ENCODE measurements around the gene GABPB2.

Gene GABPB2

GRCh38 chr1:151065089-151065645 is 5.4 kb upstream of the GABPB2 start:
- no peak for TF ChIP-seq CTCF (IDR thresholded peaks at IDR 0.05; ENCODE audit: low read length)
- TF ChIP-seq EZH2phosphoT487 (IDR thresholded peaks at IDR 0.05; ENCODE audit: low read length): no peak
- no peak for TF ChIP-seq EZH2 (optimal IDR thresholded peaks at IDR 0.05; ENCODE audit: low read depth, low read length)
- no peaks in the 10 kb centered on the region for H3K9me3 ChIP-seq (replicated peaks; ENCODE audit: insufficient read depth, low read length)
- no peaks in the 10 kb centered on the region for H3K9me2 ChIP-seq (replicated peaks; ENCODE audit: insufficient read depth, low read length)
- no peaks in the 10 kb centered on the region for H4K20me1 ChIP-seq (ENCODE audit: insufficient read depth, low read length)
- H3K4me2 ChIP-seq (ENCODE audit: low read depth, low read length): no peak overlapping the region
- DNase-seq: no peak
- peaks cover 3% of the 10 kb centered on the region; the same call in 1 of the 2 replicates for H3K4me1 ChIP-seq (ENCODE audit: low read length)
- H3K9ac ChIP-seq (ENCODE audit: low read length): no peak overlapping the region
- no peaks in the 10 kb centered on the region for H3K27me3 ChIP-seq (replicated peaks; ENCODE audit: insufficient read depth, low read length)
- no peaks in the 10 kb centered on the region for H3K36me3 ChIP-seq (replicated peaks; ENCODE audit: insufficient read depth, low read length)
- no peak overlapping the region for H3K4me3 ChIP-seq (ENCODE audit: low read length)
- no peak overlapping the region for H2AFZ ChIP-seq (ENCODE audit: low read length)
- no peak overlapping the region for H3K27ac ChIP-seq (ENCODE audit: low read length)
- H3F3A ChIP-seq (ENCODE audit: insufficient read depth, low read length): peaks cover 12% of the 10 kb centered on the region
- 0 out of 2 replicates have a peak, but pooled peaks cover 5% of the 10 kb centered on the region for H3K79me2 ChIP-seq (ENCODE audit: low read length)

DNA sequence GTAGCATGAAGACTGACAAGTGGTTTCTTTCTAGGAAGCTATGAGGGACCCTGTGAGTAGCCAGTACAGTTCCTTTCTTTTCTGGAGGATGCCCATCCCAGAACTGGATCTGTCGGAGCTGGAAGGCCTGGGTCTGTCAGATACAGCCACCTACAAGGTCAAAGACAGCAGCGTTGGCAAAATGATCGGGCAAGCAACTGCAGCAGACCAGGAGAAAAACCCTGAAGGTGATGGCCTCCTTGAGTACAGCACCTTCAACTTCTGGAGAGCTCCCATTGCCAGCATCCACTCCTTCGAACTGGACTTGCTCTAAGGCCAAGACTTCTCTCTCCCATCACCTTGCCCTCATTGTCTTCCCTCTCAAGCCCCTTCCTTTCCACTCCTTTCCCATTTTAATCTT is 3.4 kb upstream of the GABPB2 start:
- no peaks in the 10 kb centered on the region for H3K27me3 ChIP-seq (replicated peaks; ENCODE audit: insufficient read depth, low read length)
- DNase-seq: no peak
- no peaks in the 10 kb centered on the region for H4K20me1 ChIP-seq (ENCODE audit: insufficient read depth, low read length)
- no peak overlapping the region for H3K9ac ChIP-seq (ENCODE audit: low read length)
- no peaks in the 10 kb centered on the region for H3K36me3 ChIP-seq (replicated peaks; ENCODE audit: insufficient read depth, low read length)
- H3K9me3 ChIP-seq (replicated peaks; ENCODE audit: insufficient read depth, low read length): no peaks in the 10 kb centered on the region
- no peak overlapping the region for H2AFZ ChIP-seq (ENCODE audit: low read length)
- H3K9me2 ChIP-seq (replicated peaks; ENCODE audit: insufficient read depth, low read length): no peaks in the 10 kb centered on the region
- no peak overlapping the region for H3K4me2 ChIP-seq (ENCODE audit: low read depth, low read length)
- peaks cover 11% of the 10 kb centered on the region; the same call in 1 of the 2 replicates for H3K79me2 ChIP-seq (ENCODE audit: low read length)
- peaks cover 19% of the 10 kb centered on the region for H3F3A ChIP-seq (ENCODE audit: insufficient read depth, low read length)
- no peak overlapping the region for H3K4me3 ChIP-seq (ENCODE audit: low read length)
- H3K27ac ChIP-seq (ENCODE audit: low read length): no peak overlapping the region
- TF ChIP-seq EZH2phosphoT487 (IDR thresholded peaks at IDR 0.05; ENCODE audit: low read length) (no peak), EZH2 (optimal IDR thresholded peaks at IDR 0.05; ENCODE audit: low read depth, low read length) (no peak), CTCF (IDR thresholded peaks at IDR 0.05; ENCODE audit: low read length) (no peak)
- 0 out of 2 replicates have a peak, but pooled peaks cover 3% of the 10 kb centered on the region for H3K4me1 ChIP-seq (ENCODE audit: low read length)

GRCh38 chr1:151069103-151069486 is 1.5 kb upstream of the GABPB2 start:
- H3K27me3 ChIP-seq (replicated peaks; ENCODE audit: insufficient read depth, low read length): no peaks in the 10 kb centered on the region
- H3K79me2 ChIP-seq (ENCODE audit: low read length): peaks cover 11% of the 10 kb centered on the region; the same call in 1 of the 2 replicates
- TF ChIP-seq CTCF (IDR thresholded peaks at IDR 0.05; ENCODE audit: low read length) (no peak), EZH2 (optimal IDR thresholded peaks at IDR 0.05; ENCODE audit: low read depth, low read length) (no peak), EZH2phosphoT487 (IDR thresholded peaks at IDR 0.05; ENCODE audit: low read length) (no peak)
- DNase-seq: no peak
- no peak overlapping the region for H3K27ac ChIP-seq (ENCODE audit: low read length)
- no peaks in the 10 kb centered on the region for H3K36me3 ChIP-seq (replicated peaks; ENCODE audit: insufficient read depth, low read length)
- no peak overlapping the region for H3K4me3 ChIP-seq (ENCODE audit: low read length)
- H3F3A ChIP-seq (ENCODE audit: insufficient read depth, low read length): peaks cover 19% of the 10 kb centered on the region
- 0 out of 2 replicates have a peak, but pooled peaks cover 3% of the 10 kb centered on the region for H3K4me1 ChIP-seq (ENCODE audit: low read length)
- H3K9me2 ChIP-seq (replicated peaks; ENCODE audit: insufficient read depth, low read length): no peaks in the 10 kb centered on the region
- no peak overlapping the region for H3K4me2 ChIP-seq (ENCODE audit: low read depth, low read length)
- H3K9ac ChIP-seq (ENCODE audit: low read length): no peak overlapping the region
- no peak overlapping the region for H2AFZ ChIP-seq (ENCODE audit: low read length)
- no peaks in the 10 kb centered on the region for H3K9me3 ChIP-seq (replicated peaks; ENCODE audit: insufficient read depth, low read length)
- no peaks in the 10 kb centered on the region for H4K20me1 ChIP-seq (ENCODE audit: insufficient read depth, low read length)
